Hepatocyte (in vitro differentiated cells): ENCODE measurements around the gene MINDY4.

ENCODE experiments used
- EZH2 ChIP-seq: fragments of 200-600 bp; sonication (generic); IDR thresholded peaks from 2 replicates; pipeline ENCODE4 v1.6.1; 2016; ENCODE audit warnings: antibody characterized with exemption, mild to moderate bottlenecking, borderline replicate concordance
- TF ChIP-seq, protein P1 (sequence below): fragments of 200-600 bp; sonication (generic); IDR thresholded peaks from 2 replicates; pipeline ENCODE4 v1.5.1; 2016; ENCODE audit warnings: antibody characterized with exemption, mild to moderate bottlenecking; ENCODE audit not compliant: poor library complexity

DNA sequence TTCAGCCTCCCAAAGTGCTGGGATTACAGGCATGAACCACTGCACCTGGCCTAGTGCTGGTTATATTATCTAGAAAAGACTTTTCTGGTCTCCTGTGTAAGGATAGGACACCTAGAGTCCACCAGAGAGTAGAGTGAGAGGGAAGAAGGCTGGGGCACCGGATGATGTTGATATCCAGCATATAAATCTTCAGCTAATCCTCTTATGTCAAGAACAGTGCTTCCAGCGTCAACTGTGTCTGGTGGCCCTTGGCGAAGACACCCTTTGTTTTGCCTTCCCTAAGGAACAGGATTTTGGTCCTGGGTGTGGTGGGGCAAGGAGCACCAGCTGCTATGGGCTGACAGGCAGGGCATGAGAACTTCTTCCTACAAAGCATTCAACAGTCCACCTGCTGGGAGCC lies 35.6 kb upstream of the MINDY4 start:
- TF ChIP-seq, protein P1, sequence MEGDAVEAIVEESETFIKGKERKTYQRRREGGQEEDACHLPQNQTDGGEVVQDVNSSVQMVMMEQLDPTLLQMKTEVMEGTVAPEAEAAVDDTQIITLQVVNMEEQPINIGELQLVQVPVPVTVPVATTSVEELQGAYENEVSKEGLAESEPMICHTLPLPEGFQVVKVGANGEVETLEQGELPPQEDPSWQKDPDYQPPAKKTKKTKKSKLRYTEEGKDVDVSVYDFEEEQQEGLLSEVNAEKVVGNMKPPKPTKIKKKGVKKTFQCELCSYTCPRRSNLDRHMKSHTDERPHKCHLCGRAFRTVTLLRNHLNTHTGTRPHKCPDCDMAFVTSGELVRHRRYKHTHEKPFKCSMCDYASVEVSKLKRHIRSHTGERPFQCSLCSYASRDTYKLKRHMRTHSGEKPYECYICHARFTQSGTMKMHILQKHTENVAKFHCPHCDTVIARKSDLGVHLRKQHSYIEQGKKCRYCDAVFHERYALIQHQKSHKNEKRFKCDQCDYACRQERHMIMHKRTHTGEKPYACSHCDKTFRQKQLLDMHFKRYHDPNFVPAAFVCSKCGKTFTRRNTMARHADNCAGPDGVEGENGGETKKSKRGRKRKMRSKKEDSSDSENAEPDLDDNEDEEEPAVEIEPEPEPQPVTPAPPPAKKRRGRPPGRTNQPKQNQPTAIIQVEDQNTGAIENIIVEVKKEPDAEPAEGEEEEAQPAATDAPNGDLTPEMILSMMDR: no peak
- no peak for TF ChIP-seq EZH2
